K562 (cell line): ENCODE data around the gene TFPT. TPM values are rescaled to one million over a fixed set of nuclear protein-coding genes. Genes with fewer than 3 reads are reported as not detected.
A peak's percentile ranks its signal among the peaks of the same experiment; 100 is the strongest.
"Not testable (repeated sequence)": the region's sequence is repeated elsewhere in the genome, so short reads cannot be mapped to it uniquely, and the experiment has no call there.

Experiments
- E2F6 ChIP-seq, 2 experiments: IDR thresholded peaks; 2 replicates each; pipeline ENCODE4 v1.6.1; 2011; ENCODE audit warnings: borderline replicate concordance in 1 of 2, control low read depth in 1 of 2, low read depth in 1 of 2, low read length in 1 of 2, mild to moderate bottlenecking in 1 of 2, mixed read lengths in 1 of 2, moderate library complexity in 1 of 2; ENCODE audit not compliant: insufficient read depth in 1 of 2, insufficient read length in 1 of 2, poor library complexity in 1 of 2, severe bottlenecking in 1 of 2; ENCODE audit errors: extremely low read depth in 1 of 2
- ETS1 ChIP-seq: conservative IDR thresholded peaks from 2 replicates; pipeline ENCODE4 v1.6.1; 2011; ENCODE audit warnings: low read depth, mild to moderate bottlenecking, low read length; ENCODE audit not compliant: control insufficient read depth
- ETV6 ChIP-seq, 3 experiments: fragments of 150-350 bp in 1 of 3; sonication (generic) in 1 of 3; formaldehyde crosslinking in 1 of 3; IDR thresholded peaks; 2 replicates each; pipeline versions ENCODE4 v1.6.1 to v1.8.0; 2014 to 2022; ENCODE audit warnings: borderline replicate concordance in 2 of 3, low read depth in 2 of 3, antibody characterized with exemption in 1 of 3, low read length in 1 of 3, mild to moderate bottlenecking in 1 of 3, missing genetic modification reagents in 1 of 3
- FOXP4 ChIP-seq: sonication (generic); formaldehyde crosslinking; IDR thresholded peaks from 2 replicates; pipeline ENCODE4 v1.8.0; 2022; ENCODE audit warnings: mild to moderate bottlenecking, missing genetic modification reagents, borderline replicate concordance
- GABPB1 ChIP-seq: sonication (generic); formaldehyde crosslinking; IDR thresholded peaks from 2 replicates; pipeline ENCODE4 v1.8.0; 2022; ENCODE audit warnings: mild to moderate bottlenecking, missing genetic modification reagents
- IRF2 ChIP-seq: sonication (generic); formaldehyde crosslinking; IDR thresholded peaks from 2 replicates; pipeline ENCODE4 v1.8.1; 2022; ENCODE audit warnings: mild to moderate bottlenecking, missing genetic modification reagents
- NR3C1 ChIP-seq: sonication (generic); formaldehyde crosslinking; IDR thresholded peaks from 2 replicates; pipeline ENCODE4 v1.8.1; 2022; ENCODE audit warnings: missing genetic modification reagents
- RERE ChIP-seq: sonication (generic); formaldehyde crosslinking; IDR thresholded peaks from 2 replicates; pipeline ENCODE4 v1.8.0; 2023; ENCODE audit warnings: missing genetic modification reagents, mild to moderate bottlenecking, borderline replicate concordance
- ZNF12 ChIP-seq: sonication (generic); formaldehyde crosslinking; IDR thresholded peaks from 2 replicates; pipeline ENCODE4 v1.4.0; 2020; ENCODE audit warnings: mild to moderate bottlenecking, missing genetic modification reagents
- ZNF224 ChIP-seq: sonication (generic); formaldehyde crosslinking; IDR thresholded peaks from 2 replicates; pipeline ENCODE4 v1.8.0; 2022; ENCODE audit warnings: mild to moderate bottlenecking, missing genetic modification reagents
- ZNF431 ChIP-seq: sonication (generic); formaldehyde crosslinking; IDR thresholded peaks from 2 replicates; pipeline ENCODE4 v1.8.0; 2022; ENCODE audit warnings: mild to moderate bottlenecking, missing genetic modification reagents
- ZNF511 ChIP-seq: sonication (generic); formaldehyde crosslinking; IDR thresholded peaks from 2 replicates; pipeline ENCODE4 v1.8.0; 2022; ENCODE audit warnings: mild to moderate bottlenecking, missing genetic modification reagents
- polyA plus RNA-seq, 8 experiments: library from polyadenylated mRNA; depleted of rRNA in 4 of 8; stranded (reverse) in 5 of 8; unstranded in 3 of 8; fragments of >200 nt; fragmentation: Nextera tagmentation in 2 of 8; fragmentation: Illumina TruSeq in 1 of 8; extraction: Ambion mirVana in 2 of 8; extraction: Trizol in 1 of 8; gene quantifications; 2 replicates each; pipeline versions ENCODE4 v1.2.1 to v1.2.3, GENCODE V29; 2011 to 2014; ENCODE audit warnings: inconsistent platforms in 1 of 8, missing spikeins in 1 of 8
- total RNA-seq, 7 experiments: library from RNA; depleted of rRNA in 6 of 7; stranded (reverse); fragments of >200 nt in 6 of 7; fragmentation: Illumina TruSeq in 2 of 7; extraction: Trizol in 2 of 7; gene quantifications; 2 replicates each; pipeline versions ENCODE4 v1.2.1 to v1.2.3, GENCODE V29; 2011 to 2021; ENCODE audit warnings: low replicate concordance in 1 of 7

Gene TFPT
- total and polyA plus RNA-seq, 9 of the 15 experiments (the other 6 are each of a cell fraction or from before 2014, with no cell fraction given) = 0.72 to 16.4 (median 9.2) TPM

GRCh38 chr19:54095859-54096616, 19.4 kb downstream of the TFPT start (continued):
- TF ChIP-seq ETV6 (IDR thresholded peaks at IDR 0.05; ENCODE audit: borderline replicate concordance in 1 of 2, low read depth in 2 of 2, low read length in 1 of 2) = not testable (repeated sequence)
- TF ChIP-seq ETV6 (CRISPR knock-in tag; IDR thresholded peaks at IDR 0.05; ENCODE audit: borderline replicate concordance) (peak; percentile 88; the same call in 1 of the 2 replicates), FOXP4 (CRISPR knock-in tag) (peak; percentile 97; the same call in 1 of the 2 replicates), ZNF511 (CRISPR knock-in tag) (peak; percentile 95), E2F6 (IDR thresholded peaks at IDR 0.05; ENCODE audit: borderline replicate concordance in 1 of 2, extremely low read depth in 1 of 2, insufficient read depth in 1 of 2, insufficient read length in 1 of 2, low read depth in 1 of 2, low read length in 1 of 2, poor library complexity in 1 of 2, severe bottlenecking in 1 of 2) (peak; percentile 94 to 99), RERE (CRISPR knock-in tag) (peak; percentile 89; the same call in 1 of the 2 replicates), IRF2 (peak; percentile 81; the same call in 1 of the 2 replicates), ETS1 (0 out of 2 replicates have a peak, but pooled peaks have one; percentile 26), ZNF224 (peak; percentile 90; the same call in 1 of the 2 replicates), GABPB1 (CRISPR knock-in tag) (peak; percentile 61; the same call in 1 of the 2 replicates), ZNF12 (CRISPR knock-in tag) (peak; percentile 69; the same call in 1 of the 2 replicates), NR3C1 (CRISPR knock-in tag) (peak; percentile 90), ZNF431 (CRISPR knock-in tag) (peak; percentile 84)
